Mucosa of descending colon (tissue), 3 donors: Measurements from ENCODE around the gene PGS1. TPM values are rescaled to one million over a fixed set of nuclear protein-coding genes. Genes with fewer than 3 reads are reported as not detected.

Experiments used
- ATAC-seq: fragments of 200-7000 bp; cut with Tn5 transposase; one replicate; pipeline ENCODE4 v1.9.1; 2020; ENCODE audit warnings: mild to moderate bottlenecking, moderate library complexity
- DNase-seq, 3 donors: peaks; one replicate each; pipeline ENCODE4 v3.0.0-alpha.2; 2020
- H3K36me3 ChIP-seq: fragments of 200-600 bp; one replicate; pipeline ENCODE4 v1.8.0; 2021; ENCODE audit warnings: low read depth, mild to moderate bottlenecking
- H3K4me1 ChIP-seq: fragments of 200-600 bp; one replicate; pipeline ENCODE4 v1.8.0; 2021; ENCODE audit warnings: low read depth, mild to moderate bottlenecking
- H3K4me3 ChIP-seq: fragments of 200-600 bp; one replicate; pipeline ENCODE4 v1.8.0; 2021; ENCODE audit warnings: mild to moderate bottlenecking
- H3K9me3 ChIP-seq: fragments of 200-600 bp; one replicate; pipeline ENCODE4 v1.8.0; 2021; ENCODE audit warnings: mild to moderate bottlenecking
- intact Hi-C, 2 donors: fragments of 100-400 bp; cut with DNase I in 1 of 2; cut with micrococcal nuclease in 1 of 2; formaldehyde crosslinking; loops; one replicate each; pipeline versions ENCODE4 v1.11.0 to v1.11.1; 2022; cut with DNase I, micrococcal nuclease
- total RNA-seq, 3 donors: library from RNA; stranded (reverse); fragmentation: NEBNext Ultra II Directional in 2 of 3; extraction: Animal tissue kit (Norgen Biotek cat#: 25700) in 2 of 3; gene quantifications; one replicate each; pipeline versions ENCODE4 v1.2.1 to v1.2.4, GENCODE V29; 2021 to 2023
- TF ChIP-seq, protein P1 (sequence below): fragments of 200-600 bp; IDR thresholded peaks from one replicate; pipeline ENCODE4 v1.8.0; 2022; ENCODE audit warnings: antibody characterized with exemption, mild to moderate bottlenecking
- donor health status: DM: no; HTN: no; CAD: no; lungs with moderate emphysema.
- donor health status: DM: no; HTN: no; CAD: no.
- donor health status: DM: no; HTN: yes; CAD: no.

The PGS1 gene
- total RNA-seq, 3 donors from 2014 or later: 36.2 to 54.3 (median 48.8) TPM

DNA sequence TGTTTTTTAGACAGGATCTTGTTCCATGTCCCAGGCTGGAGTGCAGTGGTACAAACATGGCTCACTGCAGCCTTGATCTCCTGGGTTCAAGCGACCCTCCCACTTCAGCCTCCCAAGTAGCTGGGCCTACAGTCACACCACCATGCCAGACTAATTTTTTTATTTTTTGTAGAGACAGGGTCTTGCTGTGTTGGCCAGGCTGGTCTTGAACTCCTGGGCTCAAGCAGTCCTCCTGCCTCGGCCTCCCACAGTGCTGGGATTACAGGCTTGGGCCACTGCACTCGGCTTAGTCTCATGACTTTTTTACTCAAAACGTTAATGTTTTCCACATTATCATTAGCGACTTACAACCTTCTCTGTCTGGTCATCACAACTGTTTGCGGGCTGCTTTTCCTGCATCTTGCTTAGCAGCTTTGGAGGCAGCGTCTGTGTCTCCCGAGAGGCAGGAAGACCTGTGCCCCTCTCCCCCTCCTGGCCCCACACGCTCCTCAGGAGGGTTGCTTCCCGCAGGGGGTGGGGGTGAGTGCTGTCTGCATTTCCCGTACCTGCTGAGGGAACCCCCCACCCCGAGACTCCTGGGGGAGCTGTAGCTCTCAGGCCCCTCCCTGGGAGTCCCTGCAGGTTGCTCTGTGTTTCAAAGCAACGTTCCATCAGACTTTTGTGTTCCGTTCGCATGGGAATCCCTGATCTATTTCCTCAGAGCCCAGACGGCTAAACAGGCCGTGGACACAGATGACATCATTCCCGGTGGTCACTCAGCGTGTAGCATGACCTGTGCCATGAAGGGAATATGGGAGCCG is 52.6 kb downstream of the PGS1 start:
- Histone ChIP-seq H3K4me1 (no peaks in the 10 kb centered on the region), H3K4me3 (no peak overlapping the region), H3K36me3 (no peaks in the 10 kb centered on the region), H3K9me3 (no peaks in the 10 kb centered on the region)
- DNase-seq (no peak), ATAC-seq (no peak)
- TF ChIP-seq, protein P1, sequence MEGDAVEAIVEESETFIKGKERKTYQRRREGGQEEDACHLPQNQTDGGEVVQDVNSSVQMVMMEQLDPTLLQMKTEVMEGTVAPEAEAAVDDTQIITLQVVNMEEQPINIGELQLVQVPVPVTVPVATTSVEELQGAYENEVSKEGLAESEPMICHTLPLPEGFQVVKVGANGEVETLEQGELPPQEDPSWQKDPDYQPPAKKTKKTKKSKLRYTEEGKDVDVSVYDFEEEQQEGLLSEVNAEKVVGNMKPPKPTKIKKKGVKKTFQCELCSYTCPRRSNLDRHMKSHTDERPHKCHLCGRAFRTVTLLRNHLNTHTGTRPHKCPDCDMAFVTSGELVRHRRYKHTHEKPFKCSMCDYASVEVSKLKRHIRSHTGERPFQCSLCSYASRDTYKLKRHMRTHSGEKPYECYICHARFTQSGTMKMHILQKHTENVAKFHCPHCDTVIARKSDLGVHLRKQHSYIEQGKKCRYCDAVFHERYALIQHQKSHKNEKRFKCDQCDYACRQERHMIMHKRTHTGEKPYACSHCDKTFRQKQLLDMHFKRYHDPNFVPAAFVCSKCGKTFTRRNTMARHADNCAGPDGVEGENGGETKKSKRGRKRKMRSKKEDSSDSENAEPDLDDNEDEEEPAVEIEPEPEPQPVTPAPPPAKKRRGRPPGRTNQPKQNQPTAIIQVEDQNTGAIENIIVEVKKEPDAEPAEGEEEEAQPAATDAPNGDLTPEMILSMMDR: no peak
- intact Hi-C loops: no loop called here

DNA sequence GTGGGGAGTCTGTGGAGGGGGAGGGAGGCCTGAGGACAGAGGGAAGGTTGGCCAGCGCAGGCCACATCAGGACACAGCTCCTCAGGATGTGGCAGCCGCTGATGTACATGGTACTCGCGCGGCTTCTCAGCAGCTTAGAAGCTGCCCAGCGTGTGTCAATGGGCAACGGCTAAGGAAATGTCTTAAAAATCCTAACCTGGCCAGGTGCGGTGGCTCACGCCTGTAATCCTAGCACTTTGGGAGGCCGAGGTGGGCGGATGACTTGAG is 53.2 kb downstream of the PGS1 start:
- no peaks in the 10 kb centered on the region for H3K9me3 ChIP-seq
- H3K4me1 ChIP-seq: no peaks in the 10 kb centered on the region
- DNase-seq (no peak), ATAC-seq (no peak)
- intact Hi-C loops: no loop called here
- TF ChIP-seq, protein P1: no peak
- no peak overlapping the region for H3K4me3 ChIP-seq
- no peaks in the 10 kb centered on the region for H3K36me3 ChIP-seq

DNA sequence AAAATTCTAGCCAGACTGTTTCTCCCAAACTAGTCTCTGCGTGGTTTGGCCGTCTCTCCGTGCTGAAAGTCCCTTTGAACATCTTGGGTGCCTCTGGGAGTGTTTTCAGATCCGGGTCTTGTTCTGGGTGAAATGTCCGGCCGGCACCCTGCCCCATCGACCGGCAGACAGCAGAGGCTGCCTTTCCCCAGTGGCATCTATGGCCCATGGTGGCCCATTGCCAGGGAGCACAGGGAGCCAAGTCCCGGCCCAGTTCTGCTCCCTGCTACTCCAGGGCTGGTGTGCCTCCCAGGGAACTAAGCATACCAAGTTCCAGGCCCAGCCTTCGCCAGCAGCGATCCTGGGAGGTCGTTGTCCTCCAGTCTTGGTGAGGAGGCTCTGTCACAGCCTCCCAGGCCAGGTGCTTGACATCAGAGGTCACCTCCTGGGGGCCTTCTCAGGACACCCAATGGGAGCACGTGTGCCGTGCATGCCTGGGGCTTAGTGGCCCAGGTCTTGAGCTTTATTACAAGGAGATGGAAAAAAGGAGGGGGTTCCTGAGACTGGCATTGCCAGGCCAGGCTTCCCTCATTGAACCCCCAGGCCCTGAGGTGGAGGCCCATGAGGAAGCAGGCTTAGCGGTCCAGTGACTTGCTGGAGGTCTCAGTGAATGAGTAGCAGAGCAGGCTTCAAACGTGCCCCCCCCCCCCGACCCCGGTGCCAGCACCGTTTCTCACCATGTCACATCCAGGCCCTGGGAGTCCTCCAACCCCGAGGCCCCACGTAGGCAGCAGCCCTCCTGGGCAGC is 54.0 kb downstream of the PGS1 start:
- Histone ChIP-seq H3K4me3 (no peak overlapping the region), H3K4me1 (no peaks in the 10 kb centered on the region), H3K9me3 (no peaks in the 10 kb centered on the region), H3K36me3 (no peaks in the 10 kb centered on the region)
- intact Hi-C loops: no loop called here
- DNase-seq (no peak), ATAC-seq (peak; percentile 18)
- TF ChIP-seq, protein P1: no peak

DNA sequence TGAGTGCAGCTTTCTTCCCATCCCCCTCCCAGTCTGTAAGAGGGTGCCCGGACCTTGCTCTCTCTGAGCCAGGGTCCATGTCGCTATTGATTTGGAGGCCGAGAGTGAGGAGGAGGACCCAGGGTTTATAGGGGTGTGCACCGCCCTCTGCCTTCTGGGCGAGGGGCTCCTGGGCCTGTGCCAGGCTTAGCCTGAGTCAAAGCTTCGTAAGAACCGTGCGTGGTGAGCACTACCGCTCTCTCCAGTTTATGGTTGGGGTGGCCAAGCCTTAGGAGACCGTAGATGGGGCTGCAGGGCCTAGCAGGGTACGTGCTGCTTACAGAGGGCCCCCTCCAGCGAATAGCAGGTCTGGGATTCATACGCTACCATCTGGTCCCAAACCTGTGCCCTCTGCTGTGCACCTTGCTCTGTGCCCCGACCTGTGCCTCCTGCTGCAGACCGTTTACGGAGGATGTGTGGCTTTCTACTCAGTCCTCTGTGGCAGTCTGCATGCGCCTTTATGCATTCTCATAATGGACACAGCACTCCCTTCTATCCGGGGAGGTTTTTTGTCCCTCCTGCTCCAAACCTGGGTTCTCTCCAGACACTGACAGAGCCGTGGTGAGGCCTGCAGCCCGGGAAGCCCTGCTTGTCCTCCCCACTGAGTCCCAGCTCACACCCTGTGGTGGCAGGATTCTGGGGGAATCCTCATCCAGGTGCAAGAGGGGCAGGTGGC is 54.7 kb downstream of the PGS1 start:
- Histone ChIP-seq H3K4me1 (no peaks in the 10 kb centered on the region), H3K9me3 (no peaks in the 10 kb centered on the region), H3K4me3 (no peak overlapping the region), H3K36me3 (no peaks in the 10 kb centered on the region)
- ATAC-seq (no peak), DNase-seq (no peak)
- intact Hi-C loops: no loop called here
- TF ChIP-seq, protein P1: no peak

DNA sequence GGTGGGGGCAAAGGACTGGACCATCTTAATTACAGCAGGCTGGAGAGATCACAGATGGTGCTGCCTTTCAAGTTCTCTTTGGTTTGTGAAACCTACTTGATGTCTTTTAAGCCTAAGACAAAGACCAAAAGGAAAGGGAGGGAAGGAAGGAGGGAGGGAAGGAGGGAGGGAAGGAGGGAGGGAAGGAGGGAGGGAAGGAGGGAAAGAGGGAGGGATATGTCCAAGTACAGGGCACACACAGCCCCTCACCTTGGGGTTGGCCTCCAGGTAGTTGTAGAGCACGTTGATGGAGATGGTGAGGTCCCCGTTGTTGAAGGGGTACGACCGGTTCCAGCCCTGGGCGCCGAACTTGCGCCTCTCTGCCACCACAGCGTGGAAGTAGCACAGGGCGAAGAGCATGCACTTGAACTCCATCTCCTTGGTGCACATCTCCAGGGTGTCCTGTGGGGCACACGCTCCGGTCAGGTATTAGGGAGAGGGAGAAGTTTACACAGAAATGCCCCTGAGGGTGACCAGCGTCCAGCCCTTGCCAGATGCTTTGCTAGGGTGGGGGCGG is 55.4 kb downstream of the PGS1 start:
- intact Hi-C loops: no loop called here
- Histone ChIP-seq H3K4me3 (no peak overlapping the region), H3K4me1 (no peaks in the 10 kb centered on the region), H3K9me3 (no peaks in the 10 kb centered on the region), H3K36me3 (no peaks in the 10 kb centered on the region)
- TF ChIP-seq, protein P1: no peak
- no peak for DNase-seq
- no peak for ATAC-seq
